GM12878 (cell line): ENCODE data around the gene GPR107. TPM values are rescaled to one million over a fixed set of nuclear protein-coding genes. Genes with fewer than 3 reads are reported as not detected.
A peak's percentile ranks its signal among the peaks of the same experiment; 100 is the strongest.

ENCODE experiments used
- ATAC-seq: fragments of 200-7000 bp; cut with Tn5 transposase; 3 replicates; pipeline ENCODE4 v1.9.1; 2020; ENCODE audit warnings: mild to moderate bottlenecking, moderate library complexity
- BruUV-seq: library from RNA; stranded (reverse); fragments of 400-500 nt; replicated peaks from 2 replicates; lab custom pipeline; 2021; lab: Mats Ljungman, UMichigan
- CTCF ChIA-PET: fragments of 300-600 bp; sonication (Branson Sonifier 250); formaldehyde crosslinking; extraction: SDS; loops from one replicate; lab custom pipeline; 2021; ENCODE audit warnings: inconsistent platforms; lab: Yijun Ruan, JAX
- POLR2A ChIA-PET: fragments of 350-600 bp; formaldehyde crosslinking; extraction: SDS; loops from one replicate; lab custom pipeline; 2021; ENCODE audit warnings: inconsistent platforms; lab: Charles Lee
- RAD21 ChIA-PET: fragments of 300-600 bp; sonication (Branson Sonifier 250); formaldehyde crosslinking; loops from one replicate; lab custom pipeline; 2023; ENCODE audit warnings: antibody characterized with exemption; ENCODE audit not compliant: unreplicated experiment; lab: Charles Lee
- SMC1A ChIA-PET: fragments of 300-600 bp; sonication (Branson Sonifier 250); formaldehyde crosslinking; loops from one replicate; lab custom pipeline; 2023; ENCODE audit not compliant: unreplicated experiment, uncharacterized antibody; lab: Charles Lee
- DNase-seq: peaks from one replicate; pipeline ENCODE4 v3.0.0-alpha.2; 2011; ENCODE audit warnings: low read depth, low spot score
- FAIRE-seq: peaks from 3 replicates; lab custom pipeline; 2011; peaks lifted over from hg19 to GRCh38; lab: Jason Lieb, UNC
- H2AFZ ChIP-seq: 2 replicates; pipeline ENCODE4 v1.6.0; 2011; ENCODE audit warnings: low read depth, low read length, control low read depth; ENCODE audit not compliant: control insufficient read depth
- H3K27ac ChIP-seq: 2 replicates; pipeline ENCODE4 v1.5.1; 2011; ENCODE audit warnings: control low read depth; ENCODE audit not compliant: control insufficient read depth, insufficient read depth
- H3K27me3 ChIP-seq, 2 experiments: replicated peaks in 1 of 2; 2 replicates each; pipeline versions ENCODE4 v1.6.0 to v1.6.1; 2011; ENCODE audit warnings: low read length in 1 of 2; ENCODE audit not compliant: control insufficient read depth in 2 of 2, insufficient read depth in 2 of 2
- H3K36me3 ChIP-seq, 2 experiments: 2 replicates each; pipeline ENCODE4 v1.5.1; 2011; ENCODE audit warnings: low read length in 1 of 2; ENCODE audit not compliant: control insufficient read depth in 2 of 2, insufficient read depth in 2 of 2
- H3K4me1 ChIP-seq: 2 replicates; pipeline ENCODE4 v1.6.1; 2011; ENCODE audit warnings: mild to moderate bottlenecking, low read length, moderate library complexity, mixed read lengths; ENCODE audit not compliant: control insufficient read depth, insufficient read depth
- H3K4me2 ChIP-seq: 2 replicates; pipeline ENCODE4 v1.6.0; 2011; ENCODE audit warnings: control low read depth; ENCODE audit not compliant: control insufficient read depth, insufficient read depth
- H3K4me3 ChIP-seq: fragments of 200-600 bp; sonication (generic); 2 replicates; pipeline ENCODE4 v1.5.1; 2016
- H3K79me2 ChIP-seq: 2 replicates; pipeline ENCODE4 v1.6.0; 2011; ENCODE audit warnings: low read length; ENCODE audit not compliant: control insufficient read depth, insufficient read depth
- H3K9ac ChIP-seq: 2 replicates; pipeline ENCODE4 v1.8.0; 2011; ENCODE audit warnings: low read length, control low read depth, mixed read lengths; ENCODE audit not compliant: control insufficient read depth, insufficient read depth
- H3K9me3 ChIP-seq: replicated peaks from 3 replicates; pipeline ENCODE4 v1.5.1; 2011; ENCODE audit warnings: mild to moderate bottlenecking, low read length; ENCODE audit not compliant: control insufficient read depth, insufficient read depth
- H4K20me1 ChIP-seq: 2 replicates; pipeline ENCODE4 v1.6.0; 2011; ENCODE audit not compliant: control insufficient read depth, insufficient read depth
- BACH1 ChIP-seq: fragments of 450-650 bp; IDR thresholded peaks from 2 replicates; pipeline ENCODE4 v1.6.1; 2017; ENCODE audit warnings: mild to moderate bottlenecking, borderline replicate concordance
- EED ChIP-seq: sonication (generic); IDR thresholded peaks from 2 replicates; pipeline ENCODE4 v1.6.1; 2016; ENCODE audit warnings: antibody characterized with exemption, low read depth
- ETV6 ChIP-seq, 2 experiments: fragments of 450-650 bp in 1 of 2; IDR thresholded peaks in 1 of 2; conservative IDR thresholded peaks in 1 of 2; 2 replicates each; pipeline ENCODE4 v1.6.1; 2014; ENCODE audit warnings: antibody characterized with exemption in 1 of 2, borderline replicate concordance in 1 of 2, low read depth in 1 of 2, mild to moderate bottlenecking in 1 of 2, moderate library complexity in 1 of 2
- IKZF2 ChIP-seq, 2 experiments: fragments of 450-650 bp; IDR thresholded peaks; 2 replicates each; pipeline ENCODE4 v1.6.1; 2017; ENCODE audit warnings: mild to moderate bottlenecking in 2 of 2, moderate library complexity in 2 of 2
- NKRF ChIP-seq: fragments of 450-650 bp; conservative IDR thresholded peaks from 2 replicates; pipeline ENCODE4 v1.6.1; 2017; ENCODE audit warnings: mild to moderate bottlenecking, moderate library complexity
- POLR2A ChIP-seq: IDR thresholded peaks from 2 replicates; pipeline ENCODE4 v1.6.1; 2011; ENCODE audit warnings: low read depth, mild to moderate bottlenecking, low read length
- POLR2AphosphoS5 ChIP-seq: IDR thresholded peaks from 2 replicates; pipeline ENCODE4 v1.6.1; 2011; ENCODE audit warnings: mild to moderate bottlenecking, low read length, inconsistent platforms
- SKIL ChIP-seq: fragments of 450-650 bp; IDR thresholded peaks from 2 replicates; pipeline ENCODE4 v1.6.1; 2017; ENCODE audit warnings: mild to moderate bottlenecking, low read depth, inconsistent platforms; ENCODE audit not compliant: poor library complexity, severe bottlenecking
- SMARCA5 ChIP-seq: fragments of 450-650 bp; IDR thresholded peaks from 2 replicates; pipeline ENCODE4 v1.6.1; 2017; ENCODE audit warnings: mild to moderate bottlenecking
- WGBS: methylation state at CpG from one replicate; pipeline ENCODE4 v1.1.6; 2016; ENCODE audit warnings: low lambda C conversion rate; ENCODE audit not compliant: insufficient replicate concordance, insufficient coverage; ENCODE audit errors: missing lambda C conversion rate; 5-methylcytosine and 5-hydroxymethylcytosine counted together
- in situ Hi-C: fragments of 300-500 bp; cut with MboI; formaldehyde crosslinking; loops from 9 replicates; pipeline ENCODE4 v1.14.3; 2018; ENCODE audit warnings: mixed read lengths
- intact Hi-C: fragments of 100-400 bp; cut with micrococcal nuclease; formaldehyde crosslinking; loops from one replicate; pipeline ENCODE4 v1.14.2; 2022; ENCODE audit not compliant: unreplicated experiment
- polyA plus RNA-seq, 11 experiments: library from polyadenylated mRNA; depleted of rRNA in 4 of 11; unstranded in 6 of 11; stranded (reverse) in 5 of 11; fragments of >200 nt; fragmentation: Nextera tagmentation in 4 of 11; fragmentation: Illumina TruSeq in 1 of 11; extraction: Ambion mirVana in 4 of 11; extraction: Trizol in 1 of 11; gene quantifications; 1 replicate in 1 of 11; 2 replicates in 10 of 11; pipeline versions ENCODE4 v1.2.1 to v1.2.3, GENCODE V29; 2011 to 2016; ENCODE audit warnings: inconsistent platforms in 2 of 11, missing spikeins in 2 of 11, low read depth in 1 of 11
- total RNA-seq, 4 experiments: library from RNA; depleted of rRNA in 3 of 4; stranded (reverse); fragments of >200 nt in 3 of 4; fragmentation: Illumina TruSeq in 1 of 4; extraction: Trizol in 1 of 4; gene quantifications; 2 replicates each; pipeline versions ENCODE4 v1.2.1 to v1.2.3, GENCODE V29; 2013 to 2021
- TF ChIP-seq, protein P1 (sequence below): fragments of 450-650 bp; formaldehyde crosslinking; IDR thresholded peaks from 2 replicates; pipeline ENCODE4 v1.4.0; 2022; ENCODE audit warnings: mild to moderate bottlenecking, moderate library complexity

The GPR107 gene
- total and polyA plus RNA-seq, 10 of the 15 experiments (the other 5 are each of a cell fraction or from before 2014, with no cell fraction given) = 2.7 to 21.4 (median 10.6) TPM

- CTCF ChIA-PET = interaction anchor here (1.0 to 1.6 kb wide), 3 partner anchors 15 to 31 kb away, joined by 4 to 7 read pairs (median 5); no protein-coding TSS in a partner anchor
- DNase-seq = no peak
- Histone ChIP-seq H3K79me2 (peaks cover 98% of the 10 kb centered on the region), H3K36me3 (peaks cover 4 to 37% of the 10 kb centered on the region in 2 experiments; a peak in 3 of 4 replicates), H2AFZ (no peak overlapping the region), H3K4me3 (peak overlapping the region; percentile 71), H3K27ac (peak overlapping the region; percentile 83), H3K4me2 (peak overlapping the region; percentile 98), H3K27me3 (no peaks in the 10 kb centered on the region), H4K20me1 (peaks cover 2% of the 10 kb centered on the region; the same call in 1 of the 2 replicates), H3K4me1 (peaks cover 92% of the 10 kb centered on the region), H3K9ac (peak overlapping the region; percentile 66), H3K9me3 (no peaks in the 10 kb centered on the region)
- no peak for FAIRE-seq
- 12% methylated on average over 3 of the region's 3 CpGs for WGBS
- RAD21 ChIA-PET = interaction anchor here (1.0 to 17.1 kb wide), 8 partner anchors 9 to 137 kb away, joined by 3 to 418 read pairs (median 15); partner anchors contain the start of gene FNBP1
- intact Hi-C loops = loop anchor here (1.0 to 2.0 kb wide), 2 partner anchors 32 to 35 kb away; no protein-coding TSS in a partner anchor
- in situ Hi-C loops = no loop called here
- TF ChIP-seq BACH1 = peak; percentile 60; the same call in 1 of the 2 replicates
- peak; percentile 74; the same call in 1 of the 2 replicates for TF ChIP-seq SMARCA5
- no peak for TF ChIP-seq ETV6 (conservative IDR thresholded peaks at IDR 0.05 in 1 of 2, IDR thresholded peaks at IDR 0.05 in 1 of 2; ENCODE audit: borderline replicate concordance in 1 of 2, low read depth in 1 of 2)
- peak; percentile 65 for TF ChIP-seq SKIL
- peak; percentile 60; the same call in 1 of the 2 replicates for TF ChIP-seq POLR2A
- 0 out of 4 replicates have a peak, but pooled peaks of 1 of the 2 experiments have one; percentile 7 for TF ChIP-seq IKZF2 (IDR thresholded peaks at IDR 0.05)
- TF ChIP-seq EED = peak; percentile 19; the same call in 1 of the 2 replicates
- TF ChIP-seq NKRF = 0 out of 2 replicates have a peak, but pooled peaks have one; percentile 28
- TF ChIP-seq, protein P1, sequence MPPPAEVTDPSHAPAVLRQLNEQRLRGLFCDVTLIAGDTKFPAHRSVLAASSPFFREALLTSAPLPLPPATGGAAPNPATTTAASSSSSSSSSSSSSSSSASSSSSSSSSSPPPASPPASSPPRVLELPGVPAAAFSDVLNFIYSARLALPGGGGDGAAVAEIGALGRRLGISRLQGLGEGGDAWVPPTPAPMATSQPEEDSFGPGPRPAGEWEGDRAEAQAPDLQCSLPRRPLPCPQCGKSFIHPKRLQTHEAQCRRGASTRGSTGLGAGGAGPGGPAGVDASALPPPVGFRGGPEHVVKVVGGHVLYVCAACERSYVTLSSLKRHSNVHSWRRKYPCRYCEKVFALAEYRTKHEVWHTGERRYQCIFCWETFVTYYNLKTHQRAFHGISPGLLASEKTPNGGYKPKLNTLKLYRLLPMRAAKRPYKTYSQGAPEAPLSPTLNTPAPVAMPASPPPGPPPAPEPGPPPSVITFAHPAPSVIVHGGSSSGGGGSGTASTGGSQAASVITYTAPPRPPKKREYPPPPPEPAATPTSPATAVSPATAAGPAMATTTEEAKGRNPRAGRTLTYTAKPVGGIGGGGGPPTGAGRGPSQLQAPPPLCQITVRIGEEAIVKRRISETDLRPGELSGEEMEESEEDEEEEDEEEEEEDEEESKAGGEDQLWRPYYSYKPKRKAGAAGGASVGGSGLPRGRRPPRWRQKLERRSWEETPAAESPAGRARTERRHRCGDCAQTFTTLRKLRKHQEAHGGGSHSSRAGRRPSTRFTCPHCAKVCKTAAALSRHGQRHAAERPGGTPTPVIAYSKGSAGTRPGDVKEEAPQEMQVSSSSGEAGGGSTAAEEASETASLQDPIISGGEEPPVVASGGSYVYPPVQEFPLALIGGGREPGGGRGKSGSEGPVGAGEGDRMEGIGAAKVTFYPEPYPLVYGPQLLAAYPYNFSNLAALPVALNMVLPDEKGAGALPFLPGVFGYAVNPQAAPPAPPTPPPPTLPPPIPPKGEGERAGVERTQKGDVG (CRISPR knock-in tag) = no peak
- peak; percentile 11; the same call in 1 of the 2 replicates for TF ChIP-seq POLR2AphosphoS5
- BruUV-seq = no TSS peak
- POLR2A ChIA-PET = interaction anchor here (0.7 to 14.0 kb wide), 11 partner anchors 8 to 138 kb away, joined by 3 to 270 read pairs (median 6); partner anchors contain the start of gene FNBP1
- peak; percentile 12 for ATAC-seq
- SMC1A ChIA-PET = interaction anchor here (0.7 to 28.7 kb wide), 12 partner anchors 8 to 190 kb away, joined by 3 to 763 read pairs (median 7); no protein-coding TSS in a partner anchor
Observed at GRCh38 chr9:130023994-130024596, 29.6 kb upstream of the GPR107 start.
